ENCODE measurements around the gene CPA5. TPM values are rescaled to one million over a fixed set of nuclear protein-coding genes. Genes with fewer than 3 reads are reported as not detected.

The CPA5 gene
- total and polyA plus RNA-seq, 2 of the 8 experiments (the other 6 are each of a cell fraction or from before 2014, with no cell fraction given), result 0.12 TPM; not detected in 1

- no peak overlapping the region for H2AFZ ChIP-seq (ENCODE audit: low read length)
- POLR2A ChIA-PET (ENCODE audit: partially characterized antibody), result no interaction called here
- no peak overlapping the region for H3K18ac ChIP-seq (ENCODE audit: extremely low read depth, low read length)
- no peak overlapping the region for H3K14ac ChIP-seq (ENCODE audit: insufficient read length)
- no peaks in the 10 kb centered on the region for H3K36me3 ChIP-seq (ENCODE audit: control insufficient read depth in 2 of 4, insufficient read depth in 4 of 4, low read length in 3 of 4)
- H2BK20ac ChIP-seq (ENCODE audit: low read length), result no peak overlapping the region
- no peaks in the 10 kb centered on the region for H3K9me3 ChIP-seq (ENCODE audit: insufficient read depth in 2 of 2, low read depth in 1 of 2, low read length in 1 of 2)
- H4K20me1 ChIP-seq (replicated peaks in 1 of 2; ENCODE audit: control insufficient read depth in 1 of 2, insufficient read depth in 2 of 2, low read length in 2 of 2), result no peaks in the 10 kb centered on the region
- no peak overlapping the region for H3K56ac ChIP-seq (replicated peaks; ENCODE audit: insufficient read length, low read depth, low read length)
- H4K91ac ChIP-seq (replicated peaks; ENCODE audit: insufficient read length, low read length), result no peak overlapping the region
- no peak for FAIRE-seq
- H3K4me1 ChIP-seq (replicated peaks in 1 of 4; ENCODE audit: control insufficient read depth in 3 of 4, insufficient read depth in 4 of 4, low read length in 3 of 4), result no peaks in the 10 kb centered on the region
- H3K79me2 ChIP-seq (ENCODE audit: control insufficient read depth in 1 of 2, insufficient read depth in 2 of 2, low read length in 2 of 2), result no peaks in the 10 kb centered on the region
- CTCF ChIA-PET (ENCODE audit: partially characterized antibody), result interaction anchor here (1.5 kb wide), 4 partner anchors 16 to 39 kb away, joined by 3 to 5 read pairs (median 4); no protein-coding TSS in a partner anchor
- no peak for TF ChIP-seq YY1 (IDR thresholded peaks at IDR 0.05; ENCODE audit: low read depth, low read length)
- H3K4me2 ChIP-seq (ENCODE audit: insufficient read depth in 1 of 2, low read depth in 2 of 2, low read length in 2 of 2), result no peak overlapping the region
- no peak overlapping the region for H2BK5ac ChIP-seq (ENCODE audit: low read depth, low read length)
- H4K5ac ChIP-seq (ENCODE audit: insufficient read length, low read depth, low read length), result no peak overlapping the region
- no peak overlapping the region for H3K4me3 ChIP-seq (ENCODE audit: extremely low read depth in 1 of 4, insufficient read depth in 2 of 4, low read depth in 3 of 4, low read length in 4 of 4)
- 82% methylated on average over 5 of the region's 5 CpGs; no CpG with 5 or more reads in 1 of the 2 experiments for WGBS, 2 experiments (ENCODE audit: extremely low coverage in 1 of 2, insufficient coverage in 1 of 2, insufficient read length in 1 of 2, insufficient replicate concordance in 2 of 2, low coverage in 1 of 2, low lambda C conversion rate in 2 of 2, missing lambda C conversion rate in 1 of 2)
- H2BK12ac ChIP-seq (ENCODE audit: low read depth, low read length), result no peak overlapping the region
- no peaks in the 10 kb centered on the region for H3K23me2 ChIP-seq (ENCODE audit: low read depth, low read length)
- H3K4ac ChIP-seq (replicated peaks; ENCODE audit: insufficient read length, low read depth, low read length), result no peak overlapping the region
- H2AK5ac ChIP-seq (ENCODE audit: low read depth, low read length), result no peak overlapping the region
- H3K9ac ChIP-seq (replicated peaks in 1 of 4; ENCODE audit: extremely low read depth in 1 of 4, low read depth in 3 of 4, low read length in 3 of 4), result no peak overlapping the region
- H3K27me3 ChIP-seq (replicated peaks in 1 of 4; ENCODE audit: control insufficient read depth in 3 of 4, extremely low read depth in 1 of 4, insufficient read depth in 3 of 4, low read length in 3 of 4), result no peaks in the 10 kb centered on the region
- no peaks in the 10 kb centered on the region for H3K79me1 ChIP-seq (ENCODE audit: low read depth, low read length)
- no peak overlapping the region for H2BK15ac ChIP-seq (ENCODE audit: low read length)
- H2BK120ac ChIP-seq (replicated peaks; ENCODE audit: low read depth, low read length), result no peak overlapping the region
- DNase-seq (ENCODE audit: low read depth in 1 of 2, low spot score in 2 of 2), result no peak
- H4K8ac ChIP-seq (ENCODE audit: extremely low read depth, insufficient read depth, low read length), result no peak overlapping the region
- no peak overlapping the region for H3K23ac ChIP-seq (ENCODE audit: insufficient read length)
- H3K27ac ChIP-seq (ENCODE audit: low read depth, low read length), result no peak overlapping the region
These were observed 45.9 kb upstream of the CPA5 start for GRCh38 chr7:130298544-130299326.

Measured in H1 (cell line).